GM19035 (cell line): ENCODE measurements around the gene PITPNM1.
"Not testable (repeated sequence)": the region's sequence is repeated elsewhere in the genome, so short reads cannot be mapped to it uniquely, and the experiment has no call there.

Source experiments
- ATAC-seq: cut with Tn5 transposase; IDR thresholded peaks from one replicate; pipeline ENCODE4 v1.9.1; 2021; ENCODE audit not compliant: unreplicated experiment

The PITPNM1 gene

DNA sequence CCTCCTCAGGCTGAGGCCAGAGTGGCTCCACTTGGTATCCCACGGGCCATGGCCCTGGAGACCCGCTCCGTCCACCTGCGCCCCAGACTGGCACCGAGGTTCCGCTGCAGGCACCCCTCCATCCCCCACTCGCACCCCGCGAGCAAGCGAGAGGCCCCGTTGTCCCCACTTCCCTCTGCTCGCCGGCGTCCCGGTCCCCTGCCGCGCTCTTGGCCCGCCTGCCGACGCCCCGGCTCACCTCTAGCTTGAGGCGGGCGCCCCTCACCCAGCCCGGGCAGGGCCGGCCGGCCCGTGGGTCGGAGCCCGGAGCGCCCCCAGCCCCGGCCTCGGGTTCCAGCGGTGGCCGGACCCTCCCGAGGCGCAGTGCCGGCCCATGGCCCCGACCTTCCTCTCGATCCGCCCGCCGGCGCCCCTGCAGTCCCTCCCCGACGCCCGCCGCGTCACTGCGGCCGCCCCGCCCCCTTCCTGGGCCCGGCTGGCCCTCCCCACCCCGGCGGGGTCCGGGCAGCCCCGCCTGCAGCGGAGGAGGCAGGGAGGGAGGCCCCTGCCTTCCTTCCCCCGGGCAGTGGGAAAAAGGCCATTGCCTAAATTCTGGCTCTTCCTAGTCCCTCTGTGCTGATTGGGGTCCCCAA, at the start of gene PITPNM1:
Gene PITPNM1 (minus strand): TSS at position 414 of the 632 bp plus-strand sequence. CDS start 1,183 bp downstream, outside the sequence.
- no peak for ATAC-seq

DNA sequence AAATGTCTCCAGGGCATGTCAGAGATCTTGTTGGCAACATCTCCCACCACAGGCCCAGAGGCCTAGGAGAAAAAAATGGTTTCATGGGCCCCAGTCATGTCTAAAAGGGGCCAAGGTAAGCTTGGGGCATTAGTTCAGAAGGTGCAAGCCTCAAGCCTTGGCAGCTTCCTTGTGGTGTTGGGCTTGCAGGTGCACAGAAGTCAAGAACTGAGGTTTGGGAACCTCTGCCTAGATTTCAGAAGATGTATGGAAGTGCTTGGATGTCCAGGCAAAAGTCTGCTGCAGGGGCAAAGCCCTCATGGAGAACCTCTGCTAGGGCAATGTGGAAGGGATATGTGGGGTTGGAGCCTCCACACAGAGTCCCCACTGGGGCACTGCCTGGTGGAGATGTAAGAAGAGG, 46.5 kb upstream of the PITPNM1 start:
- not testable (repeated sequence) for ATAC-seq

DNA sequence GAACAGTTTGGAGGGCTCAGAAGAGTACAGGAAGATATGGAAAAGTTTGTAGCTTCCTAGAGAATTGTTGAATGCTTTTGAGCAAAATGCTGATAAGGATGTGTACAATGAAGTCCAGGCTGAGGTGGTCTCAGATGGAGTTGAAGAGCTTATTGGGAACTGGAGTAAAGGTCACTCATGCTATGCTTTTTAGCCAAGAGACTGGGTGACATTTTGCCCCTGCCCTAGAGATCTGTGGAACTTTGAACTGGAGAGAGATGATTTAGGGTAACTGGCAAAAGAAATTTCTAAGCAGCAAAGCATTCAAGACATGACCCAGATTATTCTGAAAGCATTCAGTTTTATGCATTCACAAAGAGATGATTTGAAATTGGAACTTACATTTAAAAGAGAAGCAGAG, 46.0 kb upstream of the PITPNM1 start:
- ATAC-seq = no peak

DNA sequence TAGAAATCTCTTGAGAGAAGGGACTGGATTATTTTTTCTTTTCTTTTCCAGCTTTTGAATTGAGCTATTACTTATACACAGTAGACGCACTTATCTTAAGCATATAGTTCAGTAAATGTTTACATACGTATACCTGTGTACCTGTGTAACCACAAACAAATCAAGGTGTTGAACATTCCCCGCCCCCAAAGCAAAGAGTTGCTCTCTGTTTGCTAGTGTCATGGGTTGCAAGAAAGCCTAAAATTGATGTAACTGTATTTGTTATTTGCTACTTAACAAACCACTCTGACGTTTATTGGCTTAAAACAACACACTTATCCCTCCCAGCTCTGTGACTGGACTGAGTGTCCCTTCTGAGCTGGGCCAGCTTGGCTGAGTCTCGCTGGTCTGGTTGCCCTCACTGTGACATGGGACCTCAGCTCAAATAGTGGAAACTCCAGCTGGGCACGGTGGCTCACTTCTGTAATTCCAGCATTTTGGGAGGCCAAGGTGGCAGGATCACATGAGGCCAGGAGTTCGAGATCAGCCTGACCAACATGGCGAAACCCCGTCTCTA, 43.5 kb upstream of the PITPNM1 start:
- ATAC-seq = no peak

DNA sequence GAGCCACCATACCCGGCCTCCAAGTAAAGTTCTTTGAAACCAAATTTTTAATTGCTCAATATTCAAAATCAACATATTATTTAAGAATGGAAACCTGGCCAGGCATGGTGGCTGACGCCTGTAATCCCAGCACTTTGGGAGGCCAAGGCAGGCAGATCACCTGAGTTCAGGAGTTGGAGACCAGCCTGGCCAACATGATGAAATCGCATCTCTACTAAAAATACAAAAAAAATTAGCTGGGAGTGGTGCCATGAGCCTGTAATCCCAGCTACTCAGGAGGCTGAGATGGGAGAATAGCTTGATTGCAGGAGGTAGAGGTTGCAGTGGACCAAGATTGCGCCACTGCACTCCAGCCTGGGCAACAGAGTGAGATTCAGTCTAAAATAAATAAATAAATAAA, 42.9 kb upstream of the PITPNM1 start:
- ATAC-seq = not testable (repeated sequence)

DNA sequence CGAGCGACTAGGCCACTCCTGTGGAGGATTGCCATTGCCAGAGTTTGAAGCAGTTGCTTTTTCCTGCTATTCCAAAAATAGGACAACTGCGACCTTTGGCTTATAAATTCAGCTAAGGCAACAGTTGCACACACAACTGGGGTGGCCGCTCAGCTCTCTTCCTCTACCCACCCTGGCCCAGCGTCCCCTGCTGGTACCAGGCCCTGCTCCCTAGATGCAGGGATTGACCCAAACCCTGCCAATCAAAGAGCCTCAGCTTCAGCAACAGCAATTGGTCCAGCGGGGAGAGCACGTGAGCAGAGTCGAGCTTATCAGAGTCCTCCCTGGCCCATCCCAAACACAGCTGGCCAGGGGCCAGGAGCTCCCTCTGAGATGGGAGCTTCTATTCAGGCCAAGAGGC, 40.1 kb upstream of the PITPNM1 start:
- no peak for ATAC-seq

DNA sequence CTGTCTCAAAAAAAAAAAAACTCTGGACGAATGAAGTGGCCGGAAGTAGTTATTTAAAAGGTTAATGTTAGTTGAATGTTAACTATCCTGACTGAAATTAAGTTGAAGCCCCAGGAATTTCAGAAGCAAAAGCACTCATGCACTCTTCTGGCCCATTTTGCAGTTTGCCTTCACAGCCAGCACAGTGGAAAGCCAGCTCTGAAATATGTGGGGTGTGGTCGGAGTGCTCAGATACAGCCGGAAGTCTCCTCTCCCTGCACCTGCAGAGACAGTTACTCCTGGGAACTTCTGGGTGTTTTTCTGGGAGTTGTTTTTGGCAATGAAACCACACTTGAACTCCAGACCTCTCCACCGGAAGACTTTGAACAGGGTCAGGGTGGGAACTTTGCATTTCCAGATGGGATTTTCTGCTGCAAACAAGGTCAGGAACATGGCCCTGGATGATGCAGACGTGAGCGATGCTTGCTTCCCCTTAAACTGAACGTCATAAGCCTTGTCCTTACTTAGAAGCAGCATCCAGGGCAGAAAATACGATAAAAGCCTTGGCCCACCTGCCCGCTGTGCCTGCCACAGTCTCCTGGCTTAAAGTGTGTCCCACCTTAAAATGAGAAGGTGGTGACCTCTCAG, 39.6 kb upstream of the PITPNM1 start:
- ATAC-seq = no peak

DNA sequence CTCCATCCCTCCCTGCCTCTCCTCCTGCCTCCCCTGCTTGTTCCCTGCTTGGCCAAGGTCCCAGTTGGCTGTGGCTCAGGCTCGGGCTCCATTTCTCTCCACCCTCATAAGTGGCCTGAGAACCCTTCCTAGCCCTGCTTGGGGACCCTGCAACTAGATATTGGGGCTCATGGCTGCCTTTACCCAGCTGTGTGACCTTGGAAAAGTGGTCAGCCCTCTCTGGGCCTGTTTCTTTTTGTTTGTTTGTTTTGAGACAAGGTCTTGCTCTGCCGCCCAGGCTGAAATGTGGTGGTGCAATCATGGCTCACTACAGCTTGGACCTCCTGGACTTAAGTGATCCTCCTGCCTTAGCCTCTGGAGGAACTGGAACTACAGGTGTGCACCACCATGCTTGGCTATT, 38.4 kb upstream of the PITPNM1 start:
- ATAC-seq = no peak

DNA sequence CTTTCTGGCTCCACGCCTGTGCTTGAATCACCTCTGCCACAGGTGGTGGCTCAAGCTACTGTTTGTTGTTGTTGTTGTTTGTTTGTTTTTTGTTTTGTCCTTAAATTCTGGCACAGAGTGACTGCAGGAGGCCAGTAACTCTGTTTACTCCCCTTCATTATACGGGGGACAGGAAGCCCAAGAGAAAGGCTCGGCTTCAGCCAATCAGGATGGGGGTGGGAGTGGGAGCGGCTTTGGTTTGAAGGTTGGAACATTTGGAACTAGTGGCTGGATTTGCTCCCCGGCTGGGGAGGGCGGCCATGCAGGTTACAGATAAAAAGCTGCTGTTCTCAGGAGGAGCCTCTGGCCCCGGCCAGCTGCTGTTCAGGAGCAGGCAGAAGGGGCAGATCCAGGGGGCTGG, 37.8 kb upstream of the PITPNM1 start:
- no peak for ATAC-seq

DNA sequence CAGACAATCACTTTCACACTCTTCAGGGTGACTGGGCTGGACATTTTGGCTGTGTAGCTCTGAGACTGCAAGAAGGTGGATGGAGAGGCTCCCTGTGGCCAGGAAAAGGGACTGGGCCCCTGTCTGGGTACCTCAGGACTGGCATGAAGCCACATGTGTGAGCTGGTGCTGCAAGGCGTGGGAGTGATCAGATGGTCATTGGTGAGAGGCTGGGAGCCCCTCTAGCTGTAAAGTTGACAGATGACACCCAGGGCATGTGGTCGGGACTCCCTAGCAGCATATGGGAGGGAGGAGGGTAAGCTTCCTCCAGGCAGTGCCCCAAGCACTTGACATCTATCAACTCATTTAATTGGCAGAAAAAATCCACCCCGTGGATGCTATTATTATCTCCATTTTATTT, 37.0 kb upstream of the PITPNM1 start:
- no peak for ATAC-seq

DNA sequence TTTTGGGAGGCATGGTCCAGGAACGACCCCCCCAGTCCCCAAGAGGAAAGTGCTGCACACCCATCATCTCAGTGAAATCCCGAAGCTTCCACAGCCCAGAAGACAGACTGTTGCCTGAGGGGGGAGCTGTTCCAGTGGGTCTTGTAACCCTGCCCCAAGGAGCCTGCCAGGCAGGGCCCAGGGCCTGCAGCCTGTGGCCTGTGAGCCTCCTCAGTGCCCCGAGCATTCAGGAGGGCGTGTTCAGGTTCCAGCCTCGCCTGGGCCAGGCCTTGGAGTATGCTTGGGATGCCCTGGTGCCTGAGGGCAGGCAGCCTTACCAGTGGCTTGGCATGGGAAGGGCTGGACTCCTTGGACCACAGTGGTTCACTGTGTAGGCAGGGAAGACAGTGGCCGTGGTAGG, 36.0 kb upstream of the PITPNM1 start:
- ATAC-seq = no peak

DNA sequence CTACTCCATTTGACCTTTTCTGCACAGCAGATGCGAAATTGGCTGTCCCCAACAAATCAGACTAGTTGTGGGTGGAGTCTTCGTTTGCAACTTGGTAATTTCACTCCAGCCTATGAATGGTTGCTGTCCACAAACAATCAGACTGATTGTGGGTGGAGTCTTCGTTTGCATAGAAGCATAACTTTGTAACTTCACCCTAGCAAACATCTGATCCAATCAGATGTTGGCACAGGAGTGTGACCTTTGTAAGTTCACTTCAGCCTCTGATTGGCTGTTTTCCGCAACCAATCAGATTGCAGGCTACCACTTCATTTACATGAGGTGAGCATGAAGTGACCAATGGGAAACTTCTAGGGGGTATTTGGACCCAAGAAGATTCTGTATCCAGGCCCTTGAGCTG, 34.4 kb upstream of the PITPNM1 start:
- ATAC-seq = no peak

DNA sequence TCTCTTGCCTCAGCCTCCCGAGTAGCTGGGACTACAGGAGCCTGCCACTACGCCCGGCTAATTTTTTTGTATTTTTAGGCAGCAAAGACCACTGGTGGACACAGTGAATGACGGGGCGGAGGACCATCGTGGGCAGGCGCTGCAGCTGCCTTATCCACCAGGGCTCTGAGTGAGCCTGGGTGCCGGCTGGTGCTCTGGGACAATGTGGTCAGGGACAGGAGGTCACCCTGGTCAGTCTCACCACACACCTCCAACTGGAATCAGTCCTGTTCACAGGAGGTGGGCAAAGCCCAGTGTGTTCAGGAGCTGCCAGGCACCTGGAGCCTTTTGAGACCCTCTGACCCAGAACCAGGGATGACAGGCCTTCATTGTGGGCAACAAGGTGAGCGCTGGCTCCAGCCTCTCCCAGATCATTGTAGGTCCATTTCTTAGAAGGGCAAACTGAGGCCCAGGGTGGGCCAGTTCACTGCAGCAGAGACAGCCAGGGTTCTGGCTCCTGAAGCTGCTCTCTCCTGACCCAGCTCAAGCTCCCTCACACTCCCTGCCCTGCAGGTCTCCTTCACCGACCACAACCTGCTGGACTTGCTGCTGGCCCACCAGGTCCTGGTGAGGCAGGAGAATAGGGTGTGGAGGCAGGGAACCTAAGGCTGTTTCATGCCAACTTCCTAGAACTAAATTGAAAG, 33.8 kb upstream of the PITPNM1 start:
- no peak for ATAC-seq

DNA sequence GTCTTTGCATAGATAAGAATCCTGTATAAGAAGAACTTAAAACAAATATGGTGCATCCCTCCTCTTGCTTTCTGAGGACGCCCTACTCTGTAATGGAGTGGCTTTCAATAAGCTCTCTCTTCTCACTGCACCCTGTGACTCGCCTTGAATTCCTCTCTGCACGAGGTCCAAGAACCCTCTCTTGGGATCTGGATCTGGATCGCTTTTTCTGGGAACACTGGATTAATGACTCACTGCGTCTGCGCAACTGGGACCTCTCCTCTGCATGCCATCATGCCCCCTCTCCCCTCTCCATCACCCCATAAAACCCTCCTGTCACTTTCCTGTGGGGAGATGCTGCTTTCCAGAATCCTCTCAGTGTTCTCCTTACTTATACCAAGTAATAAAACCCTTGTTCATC, 33.1 kb upstream of the PITPNM1 start:
- ATAC-seq = no peak

DNA sequence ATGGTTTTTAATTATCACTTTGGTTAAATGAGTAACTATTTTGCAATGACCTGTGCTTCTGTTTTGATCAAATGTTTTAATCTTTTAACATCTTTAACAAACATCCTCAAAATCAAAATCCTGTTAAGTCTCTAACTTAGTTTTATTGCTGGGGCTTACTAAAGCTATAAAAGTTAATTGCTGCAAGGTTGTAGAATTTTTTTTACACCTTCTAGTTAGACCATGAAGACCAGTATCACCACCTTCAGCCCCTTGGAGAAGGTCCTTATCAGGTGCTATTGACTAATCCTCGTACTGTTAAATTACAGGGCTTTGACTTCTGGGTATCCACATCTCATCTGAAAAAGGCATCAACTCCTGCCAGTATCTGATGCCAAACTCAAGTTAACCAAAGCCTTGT, 30.4 kb upstream of the PITPNM1 start:
- no peak for ATAC-seq

DNA sequence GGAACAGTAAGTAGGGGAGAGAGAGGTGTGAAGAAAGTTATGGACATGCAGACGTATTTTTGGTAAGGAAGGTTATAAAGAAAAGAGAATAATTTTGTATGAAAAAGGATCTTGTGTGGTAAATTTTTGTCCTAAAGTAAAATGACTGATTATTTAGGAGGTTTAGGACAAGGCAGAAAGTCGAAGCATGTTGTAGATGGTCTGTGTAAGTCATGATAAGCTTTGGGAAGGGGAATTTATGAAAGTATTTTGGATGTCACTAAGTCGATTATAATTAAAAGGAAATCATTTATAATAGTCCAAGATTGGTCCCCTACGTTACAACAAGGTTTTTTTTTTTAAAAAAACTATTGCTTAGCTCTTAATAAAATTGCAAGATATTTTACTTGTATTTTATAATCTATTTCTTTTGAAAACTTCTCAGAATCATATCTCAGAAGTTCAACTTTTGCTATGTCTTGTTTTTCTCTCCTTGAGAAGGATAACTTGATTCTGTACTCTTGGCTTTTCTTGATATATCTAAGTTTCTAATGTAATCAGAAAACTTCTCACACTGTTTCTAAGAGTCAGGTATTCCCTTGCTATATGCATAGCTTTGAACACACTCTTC, 29.0 kb upstream of the PITPNM1 start:
- no peak for ATAC-seq

DNA sequence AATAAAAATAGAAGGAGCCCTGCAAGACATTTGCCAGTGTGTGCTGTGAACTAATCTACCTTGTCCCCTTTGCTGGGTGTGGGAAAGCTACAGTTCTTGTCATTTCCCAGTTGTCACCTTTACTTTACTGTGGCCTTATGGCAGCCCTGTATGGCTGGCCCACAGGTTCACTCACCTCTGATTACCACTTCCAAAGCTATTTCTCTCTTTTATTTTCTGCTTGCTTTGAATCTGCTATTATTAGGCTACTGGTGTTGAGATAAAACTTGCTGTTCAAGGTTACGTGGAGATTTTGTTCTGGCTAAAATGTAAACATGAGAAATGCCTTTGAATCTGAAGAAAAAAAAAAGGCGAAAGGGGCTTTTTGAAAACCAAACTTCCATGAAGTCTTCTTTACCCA, 27.7 kb upstream of the PITPNM1 start:
- no peak for ATAC-seq

DNA sequence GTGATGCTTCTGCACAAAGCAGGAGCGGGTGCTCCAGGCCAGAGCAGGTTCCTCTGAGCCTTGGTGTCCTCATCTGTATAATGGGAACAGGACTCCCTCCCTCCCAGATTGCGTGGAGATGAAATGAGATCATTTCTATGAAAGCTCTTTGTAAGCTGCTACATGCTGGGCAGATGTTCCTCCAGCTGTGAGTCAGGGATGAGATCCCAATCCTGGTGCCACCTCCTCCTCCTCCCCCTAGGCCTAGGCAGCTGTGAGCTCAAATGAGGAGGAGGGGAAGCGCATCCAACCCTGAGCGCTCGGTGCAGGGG, 25.1 kb upstream of the PITPNM1 start:
- ATAC-seq = no peak

DNA sequence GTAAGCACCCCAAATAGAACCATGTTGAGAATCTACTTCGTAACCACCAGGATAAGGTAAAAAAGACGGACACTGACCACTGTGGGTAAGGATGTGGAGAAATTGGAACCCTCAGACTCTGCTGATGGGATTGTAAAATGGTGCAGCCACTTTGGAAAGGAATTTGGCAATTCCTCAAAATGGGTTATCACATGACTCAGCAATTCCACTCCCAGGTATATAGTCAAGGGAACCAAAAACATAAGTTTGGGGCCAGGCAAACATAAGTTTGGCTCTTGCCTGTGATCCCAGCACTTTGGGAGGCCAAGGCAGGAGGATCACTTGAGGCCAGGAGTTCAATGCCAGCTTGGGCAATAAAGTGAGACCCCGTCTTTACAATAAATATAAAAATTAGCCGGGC, 23.2 kb upstream of the PITPNM1 start:
- no peak for ATAC-seq

DNA sequence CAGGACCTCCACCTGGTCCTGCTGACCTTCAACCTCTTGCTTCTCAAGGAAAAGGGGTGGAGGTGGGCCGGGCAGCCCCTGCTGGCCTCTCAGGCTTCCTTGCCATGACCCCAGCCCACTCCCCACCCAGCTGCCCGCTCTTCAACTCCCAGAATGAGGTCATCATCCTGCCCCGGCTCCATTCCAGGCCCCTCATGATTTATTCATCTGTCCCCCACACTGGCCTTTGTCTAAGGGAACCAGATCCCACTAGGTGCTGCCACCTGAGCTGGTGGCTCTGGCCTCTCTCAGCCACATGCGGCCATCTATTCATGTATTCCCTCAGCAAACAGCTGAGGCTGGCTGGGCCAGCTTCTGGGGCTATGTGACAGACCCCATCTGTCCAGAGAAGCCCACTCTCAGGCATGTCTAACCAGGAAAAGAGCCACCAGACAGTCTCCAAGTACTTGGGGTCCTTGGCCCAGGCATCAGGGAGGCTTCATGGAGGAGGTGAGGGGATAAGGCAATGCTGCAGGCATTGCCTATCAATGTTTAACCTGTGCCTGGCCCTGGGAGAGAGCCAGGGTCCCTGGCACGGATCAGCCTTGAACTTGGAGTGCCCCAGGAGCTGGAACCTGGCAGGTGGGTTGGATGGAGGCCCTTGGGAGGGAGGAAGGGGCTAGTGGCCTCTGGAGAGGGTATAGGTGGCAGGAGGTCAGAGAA, 20.3 kb upstream of the PITPNM1 start:
- ATAC-seq = no peak

DNA sequence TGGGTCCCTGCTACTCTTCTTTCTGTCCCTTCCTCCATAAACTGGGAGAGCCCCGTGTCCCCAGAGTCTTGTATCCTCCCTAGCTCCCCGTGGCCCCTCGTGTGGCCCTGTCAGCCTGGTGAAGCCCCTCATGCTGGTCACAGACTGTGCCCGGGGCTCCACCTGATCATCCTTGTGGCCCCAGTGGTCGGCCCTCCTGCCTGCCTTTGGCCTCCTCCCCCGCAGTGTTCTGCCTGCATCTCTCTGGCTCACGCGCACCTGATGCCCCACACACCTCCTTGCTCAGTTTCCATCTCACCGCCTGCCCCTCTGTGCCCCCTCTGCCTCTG, 19.3 kb upstream of the PITPNM1 start:
- ATAC-seq = no peak
